WTC11 (cell line): Measurements from ENCODE around the gene AFF3. TPM values are rescaled to one million over a fixed set of nuclear protein-coding genes. Genes with fewer than 3 reads are reported as not detected.

Experiments used
- ATAC-seq: fragments of 200-7000 bp; cut with Tn5 transposase; 2 replicates; pipeline ENCODE4 v1.10.0; 2021; ENCODE audit warnings: mild to moderate bottlenecking, moderate library complexity
- CTCF ChIA-PET: fragments of 300-600 bp; sonication (Branson Sonifier 250); formaldehyde crosslinking; loops from one replicate; lab custom pipeline; 2021; ENCODE audit warnings: antibody characterized with exemption; lab: Charles Lee
- POLR2A ChIA-PET: fragments of 350-600 bp; sonication (Branson Sonifier 250); formaldehyde crosslinking; loops from one replicate; lab custom pipeline; 2021; ENCODE audit warnings: antibody characterized with exemption; lab: Charles Lee
- DNase-seq: peaks from one replicate; pipeline ENCODE4 v3.0.0; 2021; ENCODE audit warnings: low spot score
- H3K27ac Mint-ChIP-seq: 2 replicates; pipeline ENCODE4 v1.8.0; 2021; ENCODE audit warnings: mixed read lengths
- H3K27me3 Mint-ChIP-seq: 2 replicates; pipeline ENCODE4 v1.8.0; 2021; ENCODE audit warnings: low read depth, mild to moderate bottlenecking, moderate library complexity, mixed read lengths
- H3K36me3 Mint-ChIP-seq: 2 replicates; pipeline ENCODE4 v1.8.0; 2021; ENCODE audit warnings: mixed read lengths
- H3K4me1 Mint-ChIP-seq: 2 replicates; pipeline ENCODE4 v1.8.0; 2022; ENCODE audit warnings: mixed read lengths
- H3K4me3 Mint-ChIP-seq: 2 replicates; pipeline ENCODE4 v1.8.0; 2021; ENCODE audit warnings: mild to moderate bottlenecking, moderate library complexity, mixed read lengths
- H3K9me3 Mint-ChIP-seq: 2 replicates; pipeline ENCODE4 v1.8.0; 2021; ENCODE audit warnings: mixed read lengths
- ARID4B ChIP-seq: sonication (generic); formaldehyde crosslinking; IDR thresholded peaks from 2 replicates; pipeline ENCODE4 v1.8.0; 2023; ENCODE audit warnings: missing genetic modification reagents, mild to moderate bottlenecking, borderline replicate concordance
- ATF2 ChIP-seq: sonication (generic); formaldehyde crosslinking; IDR thresholded peaks from 2 replicates; pipeline ENCODE4 v1.8.1; 2022; ENCODE audit warnings: low read depth, missing genetic modification reagents, borderline replicate concordance
- ELF4 ChIP-seq: sonication (generic); formaldehyde crosslinking; IDR thresholded peaks from 2 replicates; pipeline ENCODE4 v1.8.1; 2022; ENCODE audit warnings: low read depth, mild to moderate bottlenecking, moderate library complexity, missing genetic modification reagents
- EMX1 ChIP-seq: fragments of 250-450 bp; sonication (Bioruptor Pico); IDR thresholded peaks from 2 replicates; pipeline ENCODE4 v1.8.0; 2021; ENCODE audit warnings: mild to moderate bottlenecking
- FOXK1 ChIP-seq: sonication (generic); formaldehyde crosslinking; IDR thresholded peaks from 2 replicates; pipeline ENCODE4 v1.8.0; 2022; ENCODE audit warnings: mild to moderate bottlenecking, moderate library complexity, missing genetic modification reagents
- FOXP4 ChIP-seq: sonication (generic); formaldehyde crosslinking; IDR thresholded peaks from 2 replicates; pipeline ENCODE4 v1.8.0; 2022; ENCODE audit warnings: mild to moderate bottlenecking, missing genetic modification reagents
- IRF1 ChIP-seq: sonication (generic); formaldehyde crosslinking; IDR thresholded peaks from 2 replicates; pipeline ENCODE4 v1.8.0; 2023; ENCODE audit warnings: missing genetic modification reagents
- KAT7 ChIP-seq: sonication (generic); formaldehyde crosslinking; IDR thresholded peaks from 2 replicates; pipeline ENCODE4 v1.8.1; 2023; ENCODE audit warnings: missing genetic modification reagents, mild to moderate bottlenecking, borderline replicate concordance
- NR1H2 ChIP-seq: sonication (generic); formaldehyde crosslinking; IDR thresholded peaks from 2 replicates; pipeline ENCODE4 v1.9.0; 2021; ENCODE audit warnings: mild to moderate bottlenecking, moderate library complexity, missing genetic modification reagents
- SP1 ChIP-seq: sonication (generic); formaldehyde crosslinking; conservative IDR thresholded peaks from 2 replicates; pipeline ENCODE4 v1.8.1; 2022; ENCODE audit warnings: missing genetic modification reagents
- STAT6 ChIP-seq: sonication (generic); formaldehyde crosslinking; conservative IDR thresholded peaks from 2 replicates; pipeline ENCODE4 v1.8.1; 2023; ENCODE audit warnings: mild to moderate bottlenecking, low read depth, missing genetic modification reagents, moderate library complexity
- TP53 ChIP-seq: sonication (generic); formaldehyde crosslinking; IDR thresholded peaks from 2 replicates; pipeline ENCODE4 v1.8.1; 2023; ENCODE audit warnings: mild to moderate bottlenecking, missing genetic modification reagents
- ZBTB21 ChIP-seq: sonication (generic); formaldehyde crosslinking; IDR thresholded peaks from 2 replicates; pipeline ENCODE4 v1.8.1; 2023; ENCODE audit warnings: mild to moderate bottlenecking, missing genetic modification reagents, borderline replicate concordance
- ZNF219 ChIP-seq: sonication (generic); formaldehyde crosslinking; IDR thresholded peaks from 2 replicates; pipeline ENCODE4 v1.8.0; 2023; ENCODE audit warnings: missing genetic modification reagents, mild to moderate bottlenecking, borderline replicate concordance
- ZNF263 ChIP-seq: sonication (generic); formaldehyde crosslinking; IDR thresholded peaks from 2 replicates; pipeline ENCODE4 v1.8.1; 2022; ENCODE audit warnings: low read depth, mild to moderate bottlenecking, moderate library complexity, missing genetic modification reagents
- ZNF396 ChIP-seq: fragments of 250-450 bp; sonication (Bioruptor Pico); IDR thresholded peaks from 2 replicates; pipeline ENCODE4 v1.8.0; 2021; ENCODE audit warnings: mild to moderate bottlenecking, moderate library complexity, borderline replicate concordance
- ZNF416 ChIP-seq: fragments of 250-450 bp; sonication (Bioruptor Pico); IDR thresholded peaks from 2 replicates; pipeline ENCODE4 v1.9.0; 2021; ENCODE audit warnings: mild to moderate bottlenecking, inconsistent platforms
- total RNA-seq: library from RNA; stranded (reverse); gene quantifications from 3 replicates; pipeline ENCODE4 v1.2.3, GENCODE V29; 2021

Gene AFF3
- total RNA-seq, 1 experiment from 2014 or later: 1.2 TPM

GRCh38 chr2:99545604-99546003 is 596.8 kb downstream of the AFF3 start (continued):
- TF ChIP-seq STAT6 (CRISPR knock-in tag): no peak
- no peak for TF ChIP-seq FOXK1 (CRISPR knock-in tag)
- TF ChIP-seq, all 79 proteins: peak for 0

- ATAC-seq: no peak
- POLR2A ChIA-PET: no interaction called here
- no peak for TF ChIP-seq ZNF219 (CRISPR knock-in tag)
- no peak for TF ChIP-seq ATF2 (CRISPR knock-in tag)
- no peak for TF ChIP-seq EMX1 (CRISPR knock-in tag)
- TF ChIP-seq ZBTB21 (CRISPR knock-in tag): no peak
- no peak for TF ChIP-seq SP1 (CRISPR knock-in tag)
- no peak for TF ChIP-seq KAT7 (CRISPR knock-in tag)
- TF ChIP-seq ELF4 (CRISPR knock-in tag): no peak
- no peak for TF ChIP-seq ZNF263
- no peak for TF ChIP-seq ZNF416 (CRISPR knock-in tag)
- no peak for TF ChIP-seq IRF1 (CRISPR knock-in tag)
- no peak for TF ChIP-seq ARID4B (CRISPR knock-in tag)
- TF ChIP-seq NR1H2 (CRISPR knock-in tag): no peak
- TF ChIP-seq ZNF396 (CRISPR knock-in tag): no peak
- TF ChIP-seq TP53 (CRISPR knock-in tag): no peak
- no peak for TF ChIP-seq FOXP4 (CRISPR knock-in tag)
- TF ChIP-seq, all 79 proteins: peak for 0
- CTCF ChIA-PET: interaction anchor here (1.1 to 1.3 kb wide), 2 partner anchors 14 to 55 kb away, joined by 3 read pairs; partner anchors contain the start of gene REV1
- no peaks in the 10 kb centered on the region for H3K36me3 Mint-ChIP-seq
- no peak for DNase-seq
- H3K27ac Mint-ChIP-seq: no peak overlapping the region
- H3K4me1 Mint-ChIP-seq: peaks cover 13% of the 10 kb centered on the region
- no peak overlapping the region for H3K4me3 Mint-ChIP-seq
- no peaks in the 10 kb centered on the region for H3K27me3 Mint-ChIP-seq
- no peaks in the 10 kb centered on the region for H3K9me3 Mint-ChIP-seq
Measured at GRCh38 chr2:99545066-99545465, 597.3 kb downstream of the AFF3 start.
